Epithelial cell of esophagus (primary cell): ENCODE results near the gene HAND1.

Experiments
- DNase-seq: peaks from one replicate; pipeline ENCODE4 v3.0.0; 2010; ENCODE audit warnings: low read depth
- H3K4me3 ChIP-seq: 2 replicates; pipeline ENCODE4 v1.5.1; 2011; ENCODE audit warnings: mild to moderate bottlenecking, low read length, control low read depth
- CTCF ChIP-seq: IDR thresholded peaks from 2 replicates; pipeline ENCODE4 v1.5.1; 2011; ENCODE audit warnings: low read depth, mild to moderate bottlenecking, low read length, control low read depth, inconsistent platforms; ENCODE audit not compliant: insufficient read depth; ENCODE audit errors: missing control alignments

HAND1 gene

GRCh38 chr5:154445422-154446194 is 32.4 kb downstream of the HAND1 start, which contains the start of gene SAP30L:
SAP30L (plus strand) TSS chr5:154445997; CDS start chr5:154446605, 608 bp downstream.
- H3K4me3 ChIP-seq: peak within 1 kb of the TSS; percentile 97
- TF ChIP-seq CTCF: no peak
- peak; percentile 94 for DNase-seq

GRCh38 chr5:154444556-154445421 is 33.2 kb downstream of the HAND1 start:
- peak; percentile 20 for DNase-seq
- TF ChIP-seq CTCF: no peak
- peak overlapping the region; percentile 97 for H3K4me3 ChIP-seq

GRCh38 chr5:154442801-154443200 is 35.2 kb downstream of the HAND1 start:
- TF ChIP-seq CTCF: no peak
- peak; percentile 91 for DNase-seq
- no peak overlapping the region for H3K4me3 ChIP-seq

- DNase-seq: no peak
- no peak for TF ChIP-seq CTCF
- no peak overlapping the region for H3K4me3 ChIP-seq
Observed at GRCh38 chr5:154440540-154440939, 37.5 kb downstream of the HAND1 start.

GRCh38 chr5:154437281-154437965 is 40.6 kb downstream of the HAND1 start:
- no peak for TF ChIP-seq CTCF

GRCh38 chr5:154435226-154435625 is 42.8 kb downstream of the HAND1 start:
- no peak for TF ChIP-seq CTCF
- no peak overlapping the region for H3K4me3 ChIP-seq
- DNase-seq: no peak

More at GRCh38 chr5:154437281-154437965, 40.6 kb downstream of the HAND1 start:
- peak; percentile 36 for DNase-seq
- H3K4me3 ChIP-seq: no peak overlapping the region
